Body of pancreas (tissue), 4 donors: ENCODE measurements around the gene TEX2. TPM values are rescaled to one million over a fixed set of nuclear protein-coding genes. Genes with fewer than 3 reads are reported as not detected.

Source experiments
- ATAC-seq: fragments of 150-250 bp; one replicate; pipeline ENCODE4 v1.9.1; 2016
- DNase-seq, 4 donors: peaks; one replicate each; pipeline ENCODE4 v3.0.0-alpha.2; 2019
- H3K27ac ChIP-seq, 4 donors: fragments of 200-600 bp; sonication (generic); 1 replicate in 3 of 4; 2 replicates in 1 of 4; pipeline versions ENCODE4 v1.5.1 to v1.6.1; 2016 to 2019; ENCODE audit warnings: mild to moderate bottlenecking in 1 of 4, mixed read lengths in 1 of 4, moderate library complexity in 1 of 4
- H3K27me3 ChIP-seq, 2 donors: fragments of 200-600 bp; sonication (generic); one replicate each; pipeline ENCODE4 v1.6.0; 2016; ENCODE audit warnings: mild to moderate bottlenecking in 1 of 2
- H3K36me3 ChIP-seq, 2 donors: fragments of 200-600 bp; sonication (generic); replicated peaks in 1 of 2; 2 replicates each; pipeline ENCODE4 v1.5.1; 2016; ENCODE audit warnings: low read depth in 2 of 2; ENCODE audit not compliant: insufficient read depth in 1 of 2
- H3K4me1 ChIP-seq: fragments of 200-600 bp; sonication (generic); one replicate; pipeline ENCODE4 v1.6.0; 2016
- H3K4me3 ChIP-seq, 2 donors: fragments of 200-600 bp; sonication (generic); 1 replicate in 1 of 2; 2 replicates in 1 of 2; pipeline ENCODE4 v1.5.1; 2016 to 2019
- H3K9me3 ChIP-seq, 3 donors: fragments of 200-600 bp; sonication (generic); 1 replicate in 2 of 3; 2 replicates in 1 of 3; pipeline ENCODE4 v1.5.1; 2016
- CTCF ChIP-seq, 7 experiments: fragments of 450-650 bp in 4 of 7; fragments of 200-600 bp in 3 of 7; sonication (generic) in 3 of 7; IDR thresholded peaks; one replicate each; pipeline ENCODE4 v1.5.1; 2016 to 2019; ENCODE audit warnings: antibody characterized with exemption in 7 of 7
- POLR2A ChIP-seq, 3 donors: fragments of 450-650 bp; IDR thresholded peaks; one replicate each; pipeline ENCODE4 v1.6.1; 2016; ENCODE audit warnings: antibody characterized with exemption in 3 of 3, mild to moderate bottlenecking in 2 of 3
- WGBS, 2 donors: methylation state at CpG; one replicate each; pipeline ENCODE4 v1.1.5; 2017; 5-methylcytosine and 5-hydroxymethylcytosine counted together
- intact Hi-C: fragments of 100-400 bp; cut with DNase I; formaldehyde crosslinking; loops from one replicate; pipeline ENCODE4 v1.15.1; 2023
- total RNA-seq, 2 donors: library from RNA; depleted of rRNA; stranded (reverse); fragments of >200 nt; gene quantifications; one replicate each; pipeline ENCODE4 v1.1.0, GENCODE V29; 2016

TEX2 gene
- total RNA-seq, 2 donors from 2014 or later, result 36.1 to 82.1 TPM

- 45 to 48% methylated on average over 3 of the region's 3 CpGs for WGBS, 2 donors
- Histone ChIP-seq H3K27ac (peak overlapping the region in 1 of 4 donors; percentile 12), H3K4me3 (no peak overlapping the region), H3K36me3 (no peaks in the 10 kb centered on the region), H3K27me3 (no peaks in the 10 kb centered on the region), H3K4me1 (peaks cover 43% of the 10 kb centered on the region), H3K9me3 (no peaks in the 10 kb centered on the region)
- intact Hi-C loops, result no loop called here
- DNase-seq (no peak), ATAC-seq (peak; percentile 33)
- TF ChIP-seq CTCF (IDR thresholded peaks at IDR 0.05) (no peak), POLR2A (IDR thresholded peaks at IDR 0.05) (no peak)
These were observed 62.7 kb downstream of the TEX2 start for GRCh38 chr17:64200080-64201032.

GRCh38 chr17:64198331-64199090, 64.5 kb downstream of the TEX2 start:
- ATAC-seq, result no peak
- Histone ChIP-seq H3K27ac (no peak overlapping the region), H3K4me3 (no peak overlapping the region), H3K9me3 (no peaks in the 10 kb centered on the region), H3K36me3 (no peaks in the 10 kb centered on the region), H3K4me1 (peaks cover 34% of the 10 kb centered on the region), H3K27me3 (no peaks in the 10 kb centered on the region)
- no peak for DNase-seq
- TF ChIP-seq POLR2A (IDR thresholded peaks at IDR 0.05) (no peak), CTCF (IDR thresholded peaks at IDR 0.05) (no peak)
- intact Hi-C loops, result no loop called here
- WGBS, 2 donors, result 84 to 87% methylated on average over 5 of the region's 5 CpGs

- intact Hi-C loops, result no loop called here
- Histone ChIP-seq H3K4me1 (peaks cover 16% of the 10 kb centered on the region), H3K4me3 (no peak overlapping the region), H3K9me3 (no peaks in the 10 kb centered on the region), H3K27ac (no peak overlapping the region), H3K27me3 (no peaks in the 10 kb centered on the region), H3K36me3 (peaks cover 0 to 6% of the 10 kb centered on the region in 2 donors)
- 86 to 93% methylated on average over 4 of the region's 4 CpGs for WGBS, 2 donors
- ATAC-seq, result no peak
- no peak for DNase-seq
- no peak for TF ChIP-seq POLR2A (IDR thresholded peaks at IDR 0.05)
- TF ChIP-seq CTCF (IDR thresholded peaks at IDR 0.05), result no peak
These were observed 66.5 kb downstream of the TEX2 start for GRCh38 chr17:64196601-64197000.

- H3K4me1 ChIP-seq, result peaks cover 6% of the 10 kb centered on the region
- H3K9me3 ChIP-seq, result no peaks in the 10 kb centered on the region
- H3K27me3 ChIP-seq, result no peaks in the 10 kb centered on the region
- ATAC-seq (no peak), DNase-seq (no peak)
- no peak overlapping the region for H3K4me3 ChIP-seq
- H3K27ac ChIP-seq, result no peak overlapping the region
- 87% methylated on average over 9 of the region's 9 CpGs for WGBS, 2 donors
- TF ChIP-seq POLR2A (IDR thresholded peaks at IDR 0.05) (no peak), CTCF (IDR thresholded peaks at IDR 0.05) (no peak)
- intact Hi-C loops, result no loop called here
- peaks cover 0 to 6% of the 10 kb centered on the region in 2 donors for H3K36me3 ChIP-seq
These were observed 69.5 kb downstream of the TEX2 start for GRCh38 chr17:64193561-64193960.
